GM18858 (cell line): Measurements from ENCODE around the gene PRPF40B.
A peak's percentile ranks its signal among the peaks of the same experiment; 100 is the strongest.
"Not testable (repeated sequence)": the region's sequence is repeated elsewhere in the genome, so short reads cannot be mapped to it uniquely, and the experiment has no call there.

Experiments used
- ATAC-seq: cut with Tn5 transposase; IDR thresholded peaks from one replicate; pipeline ENCODE4 v1.9.1; 2021; ENCODE audit not compliant: unreplicated experiment

The PRPF40B gene

DNA sequence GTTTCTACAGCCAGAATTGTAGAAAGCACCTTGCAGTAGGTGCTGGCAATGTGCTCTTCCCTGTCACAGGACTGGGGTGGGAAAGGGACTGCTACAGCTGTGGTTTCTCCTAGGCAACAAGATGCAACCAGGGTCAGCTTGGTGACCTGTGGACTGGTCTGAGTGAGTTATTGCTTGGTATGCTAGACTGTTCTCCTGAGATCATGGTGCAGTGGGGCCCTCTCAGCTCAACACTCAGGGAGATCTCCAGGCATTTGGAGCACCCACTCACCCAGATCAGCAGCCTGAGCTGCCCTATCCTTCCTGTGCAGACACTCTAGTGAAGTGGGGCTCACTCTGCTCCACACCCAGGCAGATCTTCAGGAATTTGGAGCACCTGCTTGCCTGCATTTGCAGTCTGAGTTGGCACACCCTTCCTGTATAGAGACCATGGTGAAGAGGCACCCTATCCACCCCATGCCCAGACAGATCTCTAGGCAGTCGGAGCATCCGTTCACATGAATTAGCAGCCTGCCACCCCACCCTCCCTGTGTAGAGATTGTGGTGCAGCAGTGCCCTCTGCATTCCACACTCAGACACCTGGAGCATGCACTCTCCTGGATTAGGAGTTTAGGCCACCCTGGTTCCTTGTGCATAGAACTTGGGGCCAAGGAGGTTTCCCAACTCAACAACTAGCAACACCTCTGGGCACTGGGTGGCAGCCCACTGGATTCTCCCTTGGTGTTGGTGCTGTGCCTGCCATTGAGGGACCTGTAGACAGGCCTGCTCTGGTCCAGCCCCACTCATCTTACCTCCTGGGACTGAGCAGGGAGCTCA, 14.1 kb upstream of the PRPF40B start:
- ATAC-seq: no peak

DNA sequence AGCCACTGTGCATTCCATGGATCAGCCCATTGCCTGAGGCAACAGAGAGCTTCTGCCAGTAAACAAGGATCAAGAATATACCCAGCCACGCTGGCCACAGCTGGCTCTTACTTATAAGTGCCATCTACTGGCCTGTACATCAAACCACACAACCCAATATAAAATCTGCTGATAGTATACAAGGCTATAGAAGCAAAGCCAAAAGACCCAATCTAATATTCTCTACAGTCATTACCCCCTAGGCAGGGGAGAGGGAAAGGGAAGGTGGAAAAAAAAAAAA, 13.5 kb upstream of the PRPF40B start:
- ATAC-seq: no peak

- not testable (repeated sequence) for ATAC-seq
These were observed 12.6 kb upstream of the PRPF40B start for GRCh38 chr12:49610785-49611184.

DNA sequence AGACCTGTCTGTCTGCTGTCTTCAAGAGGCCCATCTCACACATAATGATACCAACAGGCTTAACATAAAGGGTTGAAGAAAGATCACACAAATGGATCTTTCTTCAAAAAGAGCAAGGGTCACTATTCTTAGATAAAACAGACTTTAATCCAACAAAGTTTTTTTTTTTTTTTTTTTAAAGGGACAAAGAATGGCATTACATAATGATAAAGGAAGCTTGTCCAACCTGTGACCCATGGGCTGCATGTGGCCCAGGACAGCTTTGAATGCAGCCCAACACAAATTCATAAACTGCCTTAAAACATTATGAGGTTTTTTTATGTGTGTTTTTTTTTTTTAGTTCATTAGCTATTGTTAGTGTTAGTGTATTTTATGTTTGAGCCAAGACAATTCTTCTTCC, 11.2 kb upstream of the PRPF40B start:
- ATAC-seq: no peak

DNA sequence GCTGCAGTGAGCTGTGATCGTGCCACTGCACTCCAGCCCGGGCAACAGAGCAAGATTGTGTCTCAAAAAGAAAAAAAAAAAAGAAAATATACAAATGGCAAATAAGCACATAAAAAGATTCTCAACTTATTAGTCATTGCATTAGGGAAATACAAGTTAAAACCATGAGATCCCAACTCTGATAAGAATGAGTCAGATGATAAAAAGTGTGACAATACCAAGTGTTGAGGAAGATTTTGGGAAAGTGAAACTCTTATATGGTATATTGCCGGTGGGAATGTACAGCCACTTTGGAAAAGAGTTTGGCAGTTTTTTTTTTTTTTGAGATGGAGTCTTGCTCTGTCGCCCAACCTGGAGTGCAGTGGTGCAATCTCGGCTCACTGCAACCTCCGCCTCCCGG, 7.6 kb upstream of the PRPF40B start:
- no peak for ATAC-seq

- no peak for ATAC-seq
These were observed 6.7 kb upstream of the PRPF40B start for GRCh38 chr12:49616533-49617219.

DNA sequence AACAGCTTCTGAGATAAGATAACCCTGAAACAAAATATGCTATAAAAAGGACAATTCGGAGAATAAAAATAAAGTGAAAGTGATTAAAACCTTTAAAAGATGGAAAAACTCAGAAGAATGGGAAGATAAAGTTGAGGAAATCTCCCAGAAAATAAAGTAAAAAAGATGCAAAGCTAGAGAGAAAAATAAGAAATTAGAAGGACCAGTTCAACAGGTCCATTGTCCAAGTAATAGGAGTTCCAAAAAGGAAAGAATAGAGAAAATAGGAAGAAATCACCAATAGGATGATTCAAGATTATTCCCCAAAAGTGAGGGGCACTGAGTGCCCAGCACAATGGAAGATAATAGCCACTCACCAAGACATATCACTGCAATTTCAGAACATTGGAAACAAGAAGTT, 4.8 kb upstream of the PRPF40B start:
- ATAC-seq: no peak

DNA sequence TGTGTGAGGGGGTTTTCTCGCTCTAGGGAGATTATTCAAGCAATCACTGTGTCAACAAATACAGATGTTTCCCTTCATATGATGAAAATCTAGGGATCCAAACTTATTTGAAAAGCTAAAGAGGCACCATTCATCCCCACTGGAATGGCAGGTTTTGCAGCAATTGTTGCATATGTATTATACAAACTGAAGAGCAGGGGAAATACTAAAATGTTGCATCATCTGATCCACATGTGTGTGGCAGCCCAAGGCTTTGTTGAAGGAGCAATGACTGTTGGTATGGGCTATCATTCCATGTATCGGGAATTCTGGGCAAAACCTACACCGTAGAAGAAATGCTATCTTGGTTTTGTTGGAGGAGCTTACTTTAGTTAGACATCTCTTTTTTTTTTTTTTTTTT, 4.1 kb upstream of the PRPF40B start:
- no peak for ATAC-seq

DNA sequence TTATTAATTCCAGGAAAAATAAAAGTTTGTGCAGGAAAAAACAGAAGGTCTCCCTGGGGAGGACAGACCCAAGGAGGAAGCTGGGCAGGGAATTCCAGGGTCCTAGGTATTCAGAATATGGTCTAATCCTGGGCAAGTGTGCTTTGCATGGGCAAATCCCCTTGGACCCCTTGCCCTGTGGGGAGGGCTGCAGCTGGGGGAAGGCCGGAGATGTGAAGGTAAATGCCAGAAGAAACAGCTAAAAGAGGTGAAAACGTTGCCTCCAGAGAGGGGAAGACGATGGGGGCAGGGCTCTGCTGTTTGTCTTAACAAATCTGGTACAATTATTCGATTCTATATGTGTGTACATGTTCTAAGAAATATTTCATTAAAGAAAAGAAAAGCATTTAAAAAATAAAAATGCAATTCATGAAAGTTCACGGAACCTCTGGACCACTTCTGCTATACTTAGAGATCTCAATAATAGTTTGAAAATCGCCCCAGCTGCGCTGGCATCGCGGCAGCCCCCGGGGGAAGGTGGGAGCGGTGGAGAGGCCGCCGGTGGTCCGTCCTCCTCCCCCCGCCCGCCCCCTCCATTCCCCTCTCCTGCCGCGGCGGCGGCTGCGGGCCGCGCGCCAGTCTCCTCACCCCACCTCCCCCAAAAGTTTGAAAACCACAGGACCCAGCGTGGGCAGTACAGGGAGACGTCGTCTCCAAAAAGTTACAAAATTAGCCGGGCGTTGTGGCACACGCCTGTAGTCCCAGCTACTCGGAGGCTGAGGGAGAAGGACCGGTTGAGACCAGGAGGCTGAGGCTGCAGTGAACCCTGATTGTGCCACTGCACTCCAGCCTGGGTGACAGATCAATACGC, 1.5 kb upstream of the PRPF40B start:
- no peak for ATAC-seq

DNA sequence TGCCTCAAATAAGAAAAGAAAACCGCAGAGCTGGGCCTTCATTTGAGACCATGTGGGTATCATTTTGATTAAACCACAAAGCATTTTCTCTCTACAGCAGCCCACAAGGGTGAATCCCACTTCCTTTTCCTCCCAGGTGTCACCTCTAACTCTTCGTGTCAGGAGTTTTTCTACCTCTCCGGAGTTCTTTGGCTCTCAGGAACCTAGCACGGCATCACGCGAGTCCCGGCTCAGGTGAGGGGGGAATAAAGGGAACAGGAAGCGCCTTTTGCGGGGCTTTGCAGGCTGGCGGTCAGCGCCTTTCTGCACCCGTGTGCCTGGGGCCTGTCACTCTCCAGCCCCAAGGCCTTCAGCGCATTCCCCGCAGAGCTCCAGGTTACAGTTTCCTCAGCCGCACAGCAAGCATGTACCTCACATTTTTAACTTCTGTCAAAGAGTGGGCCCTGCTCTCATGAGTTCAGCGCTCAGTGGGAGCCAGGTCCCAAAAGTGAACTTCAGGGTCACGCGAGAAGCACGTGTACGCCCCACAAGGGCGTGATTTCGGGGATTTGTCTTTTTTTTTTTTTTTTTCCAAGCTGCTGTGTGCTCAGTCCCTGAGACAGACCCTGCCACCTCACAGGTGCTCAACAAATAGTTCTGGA, 740 bp upstream of the PRPF40B start:
- ATAC-seq: peak; percentile 10

GRCh38 chr12:49624921-49625577, 1.7 kb downstream of the PRPF40B start:
- ATAC-seq: no peak

DNA sequence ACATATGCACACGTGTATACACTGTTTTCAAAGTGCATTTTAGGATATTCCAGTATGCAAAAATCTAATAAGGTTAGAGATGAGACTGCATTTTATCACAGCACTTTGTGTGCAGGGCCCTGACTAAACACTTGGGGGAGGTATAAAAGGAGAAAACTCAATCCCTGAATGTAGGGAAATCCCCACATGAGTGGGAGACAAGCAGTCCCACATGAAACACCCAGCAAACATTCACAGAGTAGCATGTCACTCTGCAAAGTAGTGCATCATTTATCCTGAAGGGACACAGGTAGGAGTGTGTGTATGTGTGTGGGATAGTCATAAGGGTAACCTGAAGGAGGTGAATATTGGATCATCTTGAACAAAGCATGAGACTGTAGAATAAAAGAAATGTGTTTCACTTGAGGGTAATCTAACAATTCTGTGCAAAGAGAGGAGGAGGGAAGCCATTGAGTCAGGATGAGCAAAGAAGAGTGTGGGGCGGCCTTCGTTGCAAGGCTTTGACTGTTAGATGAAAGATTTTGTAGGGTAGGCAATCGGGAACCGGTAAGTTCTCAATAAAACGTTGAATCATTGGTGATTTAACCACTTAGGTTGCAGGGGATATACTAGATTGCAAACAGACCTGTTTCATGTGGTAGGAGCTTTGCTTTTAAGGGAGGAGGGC, 2.9 kb downstream of the PRPF40B start:
- ATAC-seq: no peak

DNA sequence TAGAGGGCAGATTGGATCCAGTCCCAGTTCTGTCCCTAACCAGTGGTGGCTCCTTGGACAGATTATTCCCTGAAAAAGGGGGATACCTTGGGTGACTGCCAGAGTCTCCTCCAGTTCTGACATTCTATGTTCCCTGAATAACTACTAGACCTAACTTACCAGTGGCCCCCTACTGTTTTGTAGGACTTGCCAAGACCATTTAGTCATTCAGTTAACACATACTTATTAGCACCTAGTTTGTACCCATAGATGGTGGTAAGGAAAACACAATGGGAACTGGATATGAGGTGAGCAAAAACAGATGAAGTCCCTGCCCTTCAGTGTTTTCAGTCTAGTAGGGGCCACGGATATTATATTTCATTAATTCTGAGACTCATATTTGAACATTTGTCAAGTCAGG, 3.5 kb downstream of the PRPF40B start:
- no peak for ATAC-seq

GRCh38 chr12:49627752-49628360, 4.5 kb downstream of the PRPF40B start:
- ATAC-seq: no peak

DNA sequence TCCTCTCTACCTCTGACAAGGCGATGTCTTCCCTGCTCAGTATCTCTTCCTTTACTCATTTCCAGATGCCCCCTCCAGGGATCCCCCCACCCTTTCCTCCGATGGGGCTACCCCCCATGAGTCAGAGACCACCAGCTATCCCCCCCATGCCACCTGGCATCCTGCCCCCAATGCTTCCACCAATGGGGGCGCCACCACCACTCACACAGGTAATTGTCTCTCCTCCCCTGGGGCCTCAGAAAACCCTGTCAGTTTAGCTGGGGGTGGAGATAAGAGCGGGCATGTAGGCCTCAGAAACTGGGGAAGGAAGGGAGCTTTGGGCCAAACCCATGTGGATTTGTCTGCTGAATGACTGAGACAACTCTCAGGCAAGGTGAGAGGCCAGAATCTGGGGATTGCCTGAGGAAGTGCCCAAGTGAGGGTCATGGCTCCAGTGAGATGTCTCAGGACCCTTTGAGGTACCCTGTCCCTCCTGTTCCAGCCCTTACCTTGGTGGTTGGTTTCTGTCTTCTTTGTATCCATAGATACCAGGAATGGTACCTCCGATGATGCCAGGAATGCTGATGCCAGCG, 8.1 kb downstream of the PRPF40B start:
- ATAC-seq: no peak

GRCh38 chr12:49632401-49632800, 9.0 kb downstream of the PRPF40B start:
- no peak for ATAC-seq

DNA sequence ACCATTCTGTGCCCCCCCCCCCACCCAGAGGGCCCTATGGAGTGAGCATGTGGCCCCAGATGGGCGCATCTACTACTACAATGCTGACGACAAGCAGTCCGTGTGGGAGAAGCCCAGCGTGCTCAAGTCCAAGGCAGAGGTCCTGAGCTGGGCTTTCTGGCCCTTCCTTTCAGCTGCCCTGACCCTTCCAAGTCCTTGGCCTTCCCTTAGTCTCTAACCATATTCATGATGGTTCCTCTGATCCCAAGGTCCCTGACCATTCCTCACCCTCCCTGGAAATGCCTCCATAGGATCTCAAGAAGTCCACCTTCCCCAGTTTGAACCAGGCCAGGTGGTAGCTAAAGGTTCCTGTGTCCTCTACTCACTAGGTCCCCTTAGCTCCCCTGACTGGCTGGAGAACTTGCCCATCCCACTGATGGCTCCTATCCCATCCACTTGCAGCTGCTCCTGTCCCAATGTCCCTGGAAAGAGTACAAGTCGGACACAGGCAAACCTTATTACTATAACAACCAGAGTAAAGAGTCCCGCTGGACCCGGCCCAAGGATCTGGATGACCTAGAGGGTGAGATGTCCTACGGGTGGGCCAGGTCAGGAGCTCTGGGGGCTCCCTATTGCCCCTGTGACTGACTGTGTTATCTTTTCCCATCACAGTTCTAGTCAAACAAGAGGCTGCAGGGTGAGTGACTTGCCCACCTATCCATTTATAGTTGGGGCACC, 9.8 kb downstream of the PRPF40B start:
- no peak for ATAC-seq

DNA sequence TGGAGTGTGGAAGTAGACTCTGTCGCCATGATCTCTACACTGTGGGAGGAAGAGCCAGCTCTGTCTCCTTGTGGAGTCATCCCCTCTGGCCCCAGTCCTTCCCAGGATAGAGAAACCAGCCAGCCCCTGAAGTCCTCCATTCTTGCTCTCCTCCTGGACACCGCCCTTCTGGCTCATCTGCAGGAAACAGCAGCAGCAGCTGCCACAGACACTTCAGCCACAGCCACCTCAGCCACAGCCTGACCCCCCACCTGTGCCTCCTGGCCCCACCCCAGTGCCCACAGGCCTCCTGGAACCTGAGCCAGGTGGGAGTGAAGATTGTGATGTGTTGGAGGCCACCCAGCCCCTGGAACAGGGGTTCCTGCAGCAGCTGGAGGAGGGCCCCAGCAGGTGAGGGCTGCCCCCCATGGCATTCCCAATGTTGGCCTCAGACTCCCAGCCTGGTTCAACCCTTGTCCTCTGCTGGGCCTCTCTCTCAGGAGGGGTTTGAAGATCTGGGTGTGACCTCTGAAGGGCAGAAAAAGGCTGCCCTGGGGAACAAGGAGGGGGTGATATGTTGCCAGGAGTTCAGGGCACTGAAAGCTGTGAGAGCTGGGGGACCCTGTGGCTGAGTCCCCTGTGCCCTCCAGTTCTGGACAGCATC, 10.5 kb downstream of the PRPF40B start:
- ATAC-seq: no peak
